GM20000 (cell line): ENCODE data around the gene USP37.

Experiments used
- DNase-seq: peaks from one replicate; pipeline ENCODE4 v3.0.0; 2012; ENCODE audit warnings: low spot score
- TF ChIP-seq, protein P1 (sequence below): IDR thresholded peaks from 2 replicates; pipeline ENCODE4 v1.5.1; 2012; ENCODE audit warnings: mild to moderate bottlenecking, control low read depth; ENCODE audit errors: extremely low read depth, missing control alignments

Gene USP37

DNA sequence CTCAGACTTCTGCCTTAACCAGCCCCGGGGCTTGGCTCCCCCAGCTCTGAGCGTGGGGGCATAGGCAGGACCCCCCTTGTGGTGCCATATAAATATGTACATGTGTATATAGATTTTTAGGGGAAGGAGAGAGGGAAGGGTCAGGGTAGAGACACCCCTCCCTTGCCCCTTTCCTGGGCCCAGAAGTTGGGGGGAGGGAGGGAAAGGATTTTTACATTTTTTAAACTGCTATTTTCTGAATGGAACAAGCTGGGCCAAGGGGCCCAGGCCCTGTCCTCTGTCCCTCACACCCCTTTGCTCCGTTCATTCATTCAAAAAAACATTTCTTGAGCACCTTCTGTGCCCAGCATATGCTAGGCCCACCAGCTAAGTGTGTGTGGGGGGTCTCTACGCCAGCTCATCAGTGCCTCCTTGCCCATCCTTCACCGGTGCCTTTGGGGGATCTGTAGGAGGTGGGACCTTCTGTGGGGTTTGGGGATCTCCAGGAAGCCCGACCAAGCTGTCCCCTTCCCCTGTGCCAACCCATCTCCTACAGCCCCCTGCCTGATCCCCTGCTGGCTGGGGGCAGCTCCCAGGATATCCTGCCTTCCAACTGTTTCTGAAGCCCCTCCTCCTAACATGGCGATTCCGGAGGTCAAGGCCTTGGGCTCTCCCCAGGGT lies 162.9 kb downstream of the USP37 start:
- TF ChIP-seq, protein P1, sequence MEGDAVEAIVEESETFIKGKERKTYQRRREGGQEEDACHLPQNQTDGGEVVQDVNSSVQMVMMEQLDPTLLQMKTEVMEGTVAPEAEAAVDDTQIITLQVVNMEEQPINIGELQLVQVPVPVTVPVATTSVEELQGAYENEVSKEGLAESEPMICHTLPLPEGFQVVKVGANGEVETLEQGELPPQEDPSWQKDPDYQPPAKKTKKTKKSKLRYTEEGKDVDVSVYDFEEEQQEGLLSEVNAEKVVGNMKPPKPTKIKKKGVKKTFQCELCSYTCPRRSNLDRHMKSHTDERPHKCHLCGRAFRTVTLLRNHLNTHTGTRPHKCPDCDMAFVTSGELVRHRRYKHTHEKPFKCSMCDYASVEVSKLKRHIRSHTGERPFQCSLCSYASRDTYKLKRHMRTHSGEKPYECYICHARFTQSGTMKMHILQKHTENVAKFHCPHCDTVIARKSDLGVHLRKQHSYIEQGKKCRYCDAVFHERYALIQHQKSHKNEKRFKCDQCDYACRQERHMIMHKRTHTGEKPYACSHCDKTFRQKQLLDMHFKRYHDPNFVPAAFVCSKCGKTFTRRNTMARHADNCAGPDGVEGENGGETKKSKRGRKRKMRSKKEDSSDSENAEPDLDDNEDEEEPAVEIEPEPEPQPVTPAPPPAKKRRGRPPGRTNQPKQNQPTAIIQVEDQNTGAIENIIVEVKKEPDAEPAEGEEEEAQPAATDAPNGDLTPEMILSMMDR, result no peak
- no peak for DNase-seq

DNA sequence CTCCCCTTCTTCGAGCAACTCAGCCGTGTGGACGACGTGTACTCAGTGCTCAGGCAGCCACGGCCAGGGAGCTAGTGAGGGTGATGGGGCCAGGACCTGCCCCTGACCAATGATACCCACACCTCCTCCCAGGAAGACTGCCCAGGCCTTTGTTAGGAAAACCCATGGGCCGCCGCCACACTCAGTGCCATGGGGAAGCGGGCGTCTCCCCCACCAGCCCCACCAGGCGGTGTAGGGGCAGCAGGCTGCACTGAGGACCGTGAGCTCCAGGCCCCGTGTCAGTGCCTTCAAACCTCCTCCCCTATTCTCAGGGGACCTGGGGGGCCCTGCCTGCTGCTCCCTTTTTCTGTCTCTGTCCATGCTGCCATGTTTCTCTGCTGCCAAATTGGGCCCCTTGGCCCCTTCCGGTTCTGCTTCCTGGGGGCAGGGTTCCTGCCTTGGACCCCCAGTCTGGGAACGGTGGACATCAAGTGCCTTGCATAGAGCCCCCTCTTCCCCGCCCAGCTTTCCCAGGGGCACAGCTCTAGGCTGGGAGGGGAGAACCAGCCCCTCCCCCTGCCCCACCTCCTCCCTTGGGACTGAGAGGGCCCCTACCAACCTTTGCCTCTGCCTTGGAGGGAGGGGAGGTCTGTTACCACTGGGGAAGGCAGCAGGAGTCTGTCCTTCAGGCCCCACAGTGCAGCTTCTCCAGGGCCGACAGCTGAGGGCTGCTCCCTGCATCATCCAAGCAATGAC lies 163.6 kb downstream of the USP37 start:
- TF ChIP-seq, protein P1, result no peak
- no peak for DNase-seq

DNA sequence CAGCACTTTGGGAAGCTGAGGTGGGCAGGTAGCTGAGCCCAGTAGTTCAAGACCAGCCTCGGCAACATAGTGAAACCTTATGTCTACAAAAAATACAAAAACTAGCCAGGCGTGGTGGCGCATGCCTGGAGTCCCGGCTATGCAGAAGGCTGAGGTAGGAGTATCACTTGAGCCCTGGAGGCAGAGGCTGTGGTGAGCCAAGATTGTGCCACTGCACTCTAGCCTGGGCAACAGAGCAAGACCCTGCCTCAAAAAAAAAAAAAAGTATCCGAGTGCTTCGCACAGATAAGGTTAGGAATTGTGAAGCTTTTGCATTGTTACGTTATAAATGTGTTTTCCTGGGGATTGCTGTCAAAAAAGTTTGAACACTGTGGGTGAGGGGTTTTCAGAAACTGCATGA lies 164.3 kb downstream of the USP37 start:
- no peak for DNase-seq
- TF ChIP-seq, protein P1, result no peak

DNA sequence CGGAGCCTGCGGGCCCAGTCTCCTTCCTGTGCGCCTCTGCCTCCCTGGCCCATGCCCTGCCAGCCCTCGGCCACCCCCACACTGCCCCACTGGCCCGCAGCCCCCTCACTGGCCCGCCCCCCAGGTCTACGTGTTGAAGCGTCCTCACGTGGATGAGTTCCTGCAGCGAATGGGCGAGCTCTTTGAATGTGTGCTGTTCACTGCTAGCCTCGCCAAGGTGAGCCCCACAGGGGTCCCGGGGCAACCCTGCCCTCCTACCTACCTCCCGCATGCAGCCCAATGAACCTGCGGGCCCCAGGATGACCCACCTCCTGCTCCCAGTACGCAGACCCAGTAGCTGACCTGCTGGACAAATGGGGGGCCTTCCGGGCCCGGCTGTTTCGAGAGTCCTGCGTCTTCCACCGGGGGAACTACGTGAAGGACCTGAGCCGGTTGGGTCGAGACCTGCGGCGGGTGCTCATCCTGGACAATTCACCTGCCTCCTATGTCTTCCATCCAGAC lies 165.2 kb downstream of the USP37 start:
- TF ChIP-seq, protein P1, result no peak
- DNase-seq, result no peak

DNA sequence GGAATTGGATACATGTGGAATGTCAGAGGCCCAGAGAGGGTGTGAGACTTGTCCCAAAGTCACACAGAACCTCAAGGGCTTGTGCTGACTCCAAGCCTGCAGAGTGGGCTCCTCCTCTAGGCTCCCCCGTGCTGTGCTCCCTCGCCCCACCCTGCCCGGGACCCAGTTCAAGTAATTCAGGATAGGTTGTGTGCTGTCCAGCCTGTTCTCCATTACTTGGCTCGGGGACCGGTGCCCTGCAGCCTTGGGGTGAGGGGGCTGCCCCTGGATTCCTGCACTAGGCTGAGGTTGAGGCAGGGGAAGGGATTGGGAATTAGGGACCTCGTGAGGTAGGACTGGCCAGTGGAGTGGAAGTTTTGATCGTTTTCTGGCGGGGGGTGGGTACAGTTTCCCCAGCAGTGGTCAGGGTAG lies 165.7 kb downstream of the USP37 start:
- DNase-seq, result no peak
- TF ChIP-seq, protein P1, result no peak

DNA sequence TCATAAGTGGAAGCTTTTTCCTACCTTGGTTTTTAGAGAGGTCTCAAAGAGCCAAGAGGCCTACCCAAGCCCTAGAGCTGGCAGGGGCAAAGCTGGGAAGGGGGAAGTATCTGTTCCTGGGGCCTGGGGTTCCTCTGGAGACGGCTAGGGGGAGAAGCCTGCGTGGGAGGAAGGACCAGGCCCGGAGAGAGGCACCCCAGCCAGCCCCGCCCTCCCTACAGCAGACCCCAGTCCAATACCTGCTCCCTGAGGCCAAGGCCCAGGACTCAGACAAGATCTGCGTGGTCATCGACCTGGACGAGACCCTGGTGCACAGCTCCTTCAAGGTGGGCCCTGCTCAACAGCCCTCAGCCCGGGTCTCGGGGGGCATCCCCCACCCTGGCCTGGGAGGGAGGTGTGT lies 166.3 kb downstream of the USP37 start:
- no peak for DNase-seq
- TF ChIP-seq, protein P1, result no peak
